ENCODE results near the gene ST13. TPM values are rescaled to one million over a fixed set of nuclear protein-coding genes. Genes with fewer than 3 reads are reported as not detected.
A peak's percentile ranks its signal among the peaks of the same experiment; 100 is the strongest.
"Not testable (repeated sequence)": the region's sequence is repeated elsewhere in the genome, so short reads cannot be mapped to it uniquely, and the experiment has no call there.

ST13 gene
- 219 and 222 TPM in 2 replicates for total RNA-seq
- 244 TPM for polyA plus RNA-seq (2012)

- peak; percentile 98 for DNase-seq (ENCODE audit: low read depth)
Measured at GRCh38 chr22:40856513-40857308, at the start of gene ST13, which contains the start of gene XPNPEP3. Gene ST13, minus strand, starts transcription at chr22:40856639. Its CDS starts 99 bp downstream, at chr22:40856540. Gene XPNPEP3, plus strand, starts transcription at chr22:40857148. Its CDS starts 34 bp downstream, at chr22:40857182.

GRCh38 chr22:40904101-40904500 lies 47.7 kb upstream of the ST13 start:
- no peak for DNase-seq (ENCODE audit: low read depth)

GRCh38 chr22:40898850-40899357 lies 42.5 kb upstream of the ST13 start:
- DNase-seq (ENCODE audit: low read depth) = peak; percentile 74

GRCh38 chr22:40894417-40894816 lies 38.0 kb upstream of the ST13 start:
- peak; percentile 2 for DNase-seq (ENCODE audit: low read depth)

- DNase-seq (ENCODE audit: low read depth) = peak; percentile 1
Measured at GRCh38 chr22:40890881-40891280, 34.4 kb upstream of the ST13 start.

GRCh38 chr22:40889116-40889515 lies 32.7 kb upstream of the ST13 start:
- DNase-seq (ENCODE audit: low read depth) = no peak

- no peak for DNase-seq (ENCODE audit: low read depth)
Measured at GRCh38 chr22:40878922-40879321, 22.5 kb upstream of the ST13 start.

GRCh38 chr22:40877488-40877887 lies 21.0 kb upstream of the ST13 start:
- DNase-seq (ENCODE audit: low read depth) = no peak

GRCh38 chr22:40876907-40877306 lies 20.5 kb upstream of the ST13 start:
- no peak for DNase-seq (ENCODE audit: low read depth)

GRCh38 chr22:40875111-40875510 lies 18.7 kb upstream of the ST13 start:
- no peak for DNase-seq (ENCODE audit: low read depth)

GRCh38 chr22:40874016-40874415 lies 17.6 kb upstream of the ST13 start:
- DNase-seq (ENCODE audit: low read depth) = no peak

- not testable (repeated sequence) for DNase-seq (ENCODE audit: low read depth)
Measured at GRCh38 chr22:40868379-40868778, 11.9 kb upstream of the ST13 start.

GRCh38 chr22:40867109-40867508 lies 10.7 kb upstream of the ST13 start:
- DNase-seq (ENCODE audit: low read depth) = no peak

- no peak for DNase-seq (ENCODE audit: low read depth)
Measured at GRCh38 chr22:40862537-40862936, 6.1 kb upstream of the ST13 start.

- no peak for DNase-seq (ENCODE audit: low read depth)
Measured at GRCh38 chr22:40862013-40862412, 5.6 kb upstream of the ST13 start, which contains the start of gene DNAJB7. Gene DNAJB7, minus strand, starts transcription at chr22:40862113. Its CDS starts 119 bp downstream, at chr22:40861994.

- no peak for DNase-seq (ENCODE audit: low read depth)
Measured at GRCh38 chr22:40857309-40857855, 943 bp upstream of the ST13 start.

GRCh38 chr22:40855979-40856512 lies 393 bp downstream of the ST13 start:
- peak; percentile 38 for DNase-seq (ENCODE audit: low read depth)

- peak; percentile 24 for DNase-seq (ENCODE audit: low read depth)
Measured at GRCh38 chr22:40855071-40855978, 1.1 kb downstream of the ST13 start.

- peak; percentile 17 for DNase-seq (ENCODE audit: low read depth)
Measured at GRCh38 chr22:40853961-40854360, 2.5 kb downstream of the ST13 start.

GRCh38 chr22:40853333-40853732 lies 3.1 kb downstream of the ST13 start:
- DNase-seq (ENCODE audit: low read depth) = no peak

GRCh38 chr22:40845816-40846215 lies 10.6 kb downstream of the ST13 start:
- not testable (repeated sequence) for DNase-seq (ENCODE audit: low read depth)

Data from myocyte (in vitro differentiated cells).